ENCODE data around the gene CDK13.
"Not testable (repeated sequence)": the region's sequence is repeated elsewhere in the genome, so short reads cannot be mapped to it uniquely, and the experiment has no call there.

The CDK13 gene

DNA sequence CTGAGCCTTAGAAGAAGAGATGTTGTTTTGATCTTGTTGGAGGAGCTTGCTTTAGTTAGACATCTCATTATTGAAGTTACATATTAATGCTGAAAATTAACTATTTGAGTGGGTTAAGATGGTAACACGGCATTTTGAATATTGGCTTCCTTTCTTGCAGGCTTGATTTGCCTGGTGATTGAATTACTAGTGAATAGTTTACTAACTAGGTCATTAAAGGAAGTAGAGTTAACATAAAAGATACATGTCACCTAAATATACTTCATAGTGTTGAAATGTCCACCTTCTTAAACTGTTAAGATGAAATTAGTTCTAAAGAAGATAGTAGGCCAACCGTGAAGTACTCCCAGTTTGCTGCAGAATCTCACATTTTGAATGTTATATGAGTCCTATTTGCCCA is 165.9 kb downstream of the CDK13 start:
- Histone ChIP-seq H3K4me2 (ENCODE audit: low read length) (no peak overlapping the region), H3K4me3 (ENCODE audit: low read length) (no peak overlapping the region), H3K27ac (ENCODE audit: low read length) (no peak overlapping the region), H3K79me2 (ENCODE audit: low read length) (no peaks in the 10 kb centered on the region), H2AFZ (ENCODE audit: low read depth, low read length) (no peak overlapping the region), H3K9me3 (ENCODE audit: insufficient read depth, low read length) (no peaks in the 10 kb centered on the region), H3K27me3 (ENCODE audit: low read depth, low read length) (no peaks in the 10 kb centered on the region), H4K20me1 (ENCODE audit: insufficient read depth, low read length) (no peaks in the 10 kb centered on the region), H3K4me1 (ENCODE audit: low read length) (no peaks in the 10 kb centered on the region), H3K9ac (ENCODE audit: low read length) (no peak overlapping the region), H3K36me3 (replicated peaks; ENCODE audit: low read depth, low read length) (no peaks in the 10 kb centered on the region)
- TF ChIP-seq, protein P1, sequence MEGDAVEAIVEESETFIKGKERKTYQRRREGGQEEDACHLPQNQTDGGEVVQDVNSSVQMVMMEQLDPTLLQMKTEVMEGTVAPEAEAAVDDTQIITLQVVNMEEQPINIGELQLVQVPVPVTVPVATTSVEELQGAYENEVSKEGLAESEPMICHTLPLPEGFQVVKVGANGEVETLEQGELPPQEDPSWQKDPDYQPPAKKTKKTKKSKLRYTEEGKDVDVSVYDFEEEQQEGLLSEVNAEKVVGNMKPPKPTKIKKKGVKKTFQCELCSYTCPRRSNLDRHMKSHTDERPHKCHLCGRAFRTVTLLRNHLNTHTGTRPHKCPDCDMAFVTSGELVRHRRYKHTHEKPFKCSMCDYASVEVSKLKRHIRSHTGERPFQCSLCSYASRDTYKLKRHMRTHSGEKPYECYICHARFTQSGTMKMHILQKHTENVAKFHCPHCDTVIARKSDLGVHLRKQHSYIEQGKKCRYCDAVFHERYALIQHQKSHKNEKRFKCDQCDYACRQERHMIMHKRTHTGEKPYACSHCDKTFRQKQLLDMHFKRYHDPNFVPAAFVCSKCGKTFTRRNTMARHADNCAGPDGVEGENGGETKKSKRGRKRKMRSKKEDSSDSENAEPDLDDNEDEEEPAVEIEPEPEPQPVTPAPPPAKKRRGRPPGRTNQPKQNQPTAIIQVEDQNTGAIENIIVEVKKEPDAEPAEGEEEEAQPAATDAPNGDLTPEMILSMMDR (IDR thresholded peaks at IDR 0.05; ENCODE audit: low read depth, low read length), result no peak
- no peak for TF ChIP-seq EZH2phosphoT487 (IDR thresholded peaks at IDR 0.05; ENCODE audit: low read depth)

DNA sequence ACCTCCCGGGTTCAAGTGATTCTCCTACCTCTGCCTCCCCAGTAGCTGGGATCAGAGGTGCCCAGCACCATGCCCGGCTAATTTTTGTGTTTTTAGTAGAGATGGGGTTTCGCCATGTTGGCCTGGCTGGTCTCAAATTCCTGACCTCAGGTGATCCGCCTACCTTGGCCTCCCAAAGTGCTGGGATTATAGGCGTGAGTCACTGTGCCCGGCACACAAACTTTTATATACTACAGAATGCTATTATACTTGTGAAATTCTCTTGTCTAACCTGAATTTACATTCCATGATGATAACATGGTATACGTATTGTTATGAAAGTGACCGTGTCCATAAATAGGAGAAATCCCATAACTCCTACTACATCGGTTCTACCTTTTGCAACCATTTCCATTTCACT is 167.1 kb downstream of the CDK13 start:
- H3K27me3 ChIP-seq (ENCODE audit: low read depth, low read length); H3K9ac ChIP-seq (ENCODE audit: low read length); H3K4me2 ChIP-seq (ENCODE audit: low read length); H3K36me3 ChIP-seq (replicated peaks; ENCODE audit: low read depth, low read length); H2AFZ ChIP-seq (ENCODE audit: low read depth, low read length); H3K27ac ChIP-seq (ENCODE audit: low read length); H3K4me1 ChIP-seq (ENCODE audit: low read length); H3K79me2 ChIP-seq (ENCODE audit: low read length); H4K20me1 ChIP-seq (ENCODE audit: insufficient read depth, low read length); H3K9me3 ChIP-seq (ENCODE audit: insufficient read depth, low read length); H3K4me3 ChIP-seq (ENCODE audit: low read length): not testable (repeated sequence)

DNA sequence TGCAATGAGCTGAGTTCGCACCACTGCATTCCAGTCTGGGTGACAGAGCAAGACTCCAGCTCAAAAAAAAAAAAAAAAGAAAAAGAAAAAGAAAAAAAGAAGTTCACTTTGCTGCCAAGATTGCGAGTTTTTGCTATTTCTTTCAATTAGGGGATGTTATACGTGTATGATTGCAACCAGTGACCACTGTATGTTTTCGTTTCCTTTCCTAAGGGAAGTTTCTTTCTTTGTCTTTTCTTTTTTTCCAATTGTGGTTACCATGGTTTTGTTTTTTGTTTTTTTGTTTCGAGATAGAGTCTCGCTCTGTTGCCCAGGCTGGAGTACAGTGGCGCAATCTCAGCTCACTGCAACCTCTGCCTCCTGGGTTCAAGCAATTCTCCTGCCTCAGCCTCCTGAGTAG is 168.1 kb downstream of the CDK13 start:
- H3K36me3 ChIP-seq (replicated peaks; ENCODE audit: low read depth, low read length); H3K4me3 ChIP-seq (ENCODE audit: low read length); H3K27me3 ChIP-seq (ENCODE audit: low read depth, low read length); H4K20me1 ChIP-seq (ENCODE audit: insufficient read depth, low read length); H3K27ac ChIP-seq (ENCODE audit: low read length); H3K4me1 ChIP-seq (ENCODE audit: low read length); H3K9ac ChIP-seq (ENCODE audit: low read length); H3K9me3 ChIP-seq (ENCODE audit: insufficient read depth, low read length); H3K4me2 ChIP-seq (ENCODE audit: low read length); H3K79me2 ChIP-seq (ENCODE audit: low read length); H2AFZ ChIP-seq (ENCODE audit: low read depth, low read length): not testable (repeated sequence)

DNA sequence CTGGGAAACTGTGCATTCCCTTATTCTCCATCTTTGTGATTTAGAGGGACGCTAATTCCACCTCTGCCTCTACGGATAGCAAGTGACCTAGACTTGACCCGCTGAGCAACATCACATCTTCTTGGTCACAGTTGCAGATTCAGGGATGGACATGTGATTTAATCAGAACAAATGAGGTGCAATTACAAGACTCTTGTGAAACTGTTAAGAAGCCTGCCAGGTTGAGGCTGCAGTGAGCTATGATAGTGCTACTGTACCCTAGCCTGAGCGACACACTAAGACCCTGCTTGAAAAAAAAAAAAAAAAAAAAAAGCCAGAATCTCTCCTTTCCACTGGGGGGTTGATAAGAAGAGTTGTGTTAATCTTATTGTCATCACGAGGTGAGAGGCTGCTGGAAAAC is 170.0 kb downstream of the CDK13 start:
- Histone ChIP-seq H3K27ac (ENCODE audit: low read length) (no peak overlapping the region), H3K36me3 (replicated peaks; ENCODE audit: low read depth, low read length) (peaks cover 4% of the 10 kb centered on the region), H3K9ac (ENCODE audit: low read length) (no peak overlapping the region), H3K4me1 (ENCODE audit: low read length) (no peaks in the 10 kb centered on the region), H3K9me3 (ENCODE audit: insufficient read depth, low read length) (no peaks in the 10 kb centered on the region), H3K79me2 (ENCODE audit: low read length) (no peaks in the 10 kb centered on the region; the same call in 1 of the 2 replicates), H3K27me3 (ENCODE audit: low read depth, low read length) (no peaks in the 10 kb centered on the region), H3K4me2 (ENCODE audit: low read length) (no peak overlapping the region), H2AFZ (ENCODE audit: low read depth, low read length) (no peak overlapping the region), H3K4me3 (ENCODE audit: low read length) (no peak overlapping the region), H4K20me1 (ENCODE audit: insufficient read depth, low read length) (no peaks in the 10 kb centered on the region)
- TF ChIP-seq EZH2phosphoT487 (IDR thresholded peaks at IDR 0.05; ENCODE audit: low read depth), result no peak
- TF ChIP-seq, protein P1 (IDR thresholded peaks at IDR 0.05; ENCODE audit: low read depth, low read length), result no peak

DNA sequence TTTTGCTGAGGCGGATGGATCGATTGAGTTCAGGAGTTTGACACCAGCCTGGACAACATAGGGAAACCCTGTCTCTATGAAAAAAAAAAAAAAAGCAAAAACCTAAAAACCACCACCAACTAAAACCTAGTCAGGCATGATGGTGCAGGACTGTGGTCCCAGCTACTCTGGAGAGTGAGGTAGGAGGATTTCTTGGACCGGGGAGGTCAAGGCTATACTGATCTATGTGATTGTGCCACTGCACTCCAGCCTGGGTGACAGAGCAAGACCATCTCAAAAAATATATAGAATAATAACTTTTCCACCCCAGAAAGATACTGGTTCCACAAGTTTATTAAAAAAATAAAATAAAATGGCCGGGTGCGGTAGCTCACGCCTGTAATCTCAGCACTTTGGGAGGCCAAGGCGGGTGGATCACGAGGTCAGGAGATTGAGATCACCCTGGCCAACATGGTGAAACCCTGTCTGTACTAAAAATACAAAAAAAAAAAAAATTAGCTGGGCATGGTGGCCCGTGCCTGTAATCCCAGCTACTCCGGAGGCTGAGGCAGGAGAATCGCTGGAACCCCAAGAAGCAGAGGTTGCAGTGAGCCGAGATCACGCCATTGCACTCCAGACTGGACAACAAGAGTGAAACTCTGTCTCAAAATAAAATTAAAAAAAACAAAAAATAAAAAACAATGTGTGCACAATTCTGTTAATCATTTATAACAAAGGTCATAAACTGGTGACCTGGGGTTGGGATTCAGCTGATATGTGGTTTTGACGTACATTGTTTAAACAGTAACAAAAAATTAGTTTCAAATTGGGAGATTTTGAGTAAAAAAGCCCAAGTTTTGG is 172.3 kb downstream of the CDK13 start:
- not testable (repeated sequence) for H4K20me1 ChIP-seq (ENCODE audit: insufficient read depth, low read length); H3K79me2 ChIP-seq (ENCODE audit: low read length); H3K27ac ChIP-seq (ENCODE audit: low read length)

More for the DNA sequence above, 172.3 kb downstream of the CDK13 start:
- not testable (repeated sequence) for H3K9me3 ChIP-seq (ENCODE audit: insufficient read depth, low read length); H3K36me3 ChIP-seq (replicated peaks; ENCODE audit: low read depth, low read length); H3K4me2 ChIP-seq (ENCODE audit: low read length); H3K4me3 ChIP-seq (ENCODE audit: low read length); H2AFZ ChIP-seq (ENCODE audit: low read depth, low read length); H3K9ac ChIP-seq (ENCODE audit: low read length); H3K27me3 ChIP-seq (ENCODE audit: low read depth, low read length); H3K4me1 ChIP-seq (ENCODE audit: low read length)

Data from OCI-LY3 (cell line).